ENCODE data around the gene L1CAM. TPM values are rescaled to one million over a fixed set of nuclear protein-coding genes. Genes with fewer than 3 reads are reported as not detected.

The L1CAM gene
- total and polyA plus RNA-seq, 12 donors = 1.1 to 5.6 (median 2.7) TPM

DNA sequence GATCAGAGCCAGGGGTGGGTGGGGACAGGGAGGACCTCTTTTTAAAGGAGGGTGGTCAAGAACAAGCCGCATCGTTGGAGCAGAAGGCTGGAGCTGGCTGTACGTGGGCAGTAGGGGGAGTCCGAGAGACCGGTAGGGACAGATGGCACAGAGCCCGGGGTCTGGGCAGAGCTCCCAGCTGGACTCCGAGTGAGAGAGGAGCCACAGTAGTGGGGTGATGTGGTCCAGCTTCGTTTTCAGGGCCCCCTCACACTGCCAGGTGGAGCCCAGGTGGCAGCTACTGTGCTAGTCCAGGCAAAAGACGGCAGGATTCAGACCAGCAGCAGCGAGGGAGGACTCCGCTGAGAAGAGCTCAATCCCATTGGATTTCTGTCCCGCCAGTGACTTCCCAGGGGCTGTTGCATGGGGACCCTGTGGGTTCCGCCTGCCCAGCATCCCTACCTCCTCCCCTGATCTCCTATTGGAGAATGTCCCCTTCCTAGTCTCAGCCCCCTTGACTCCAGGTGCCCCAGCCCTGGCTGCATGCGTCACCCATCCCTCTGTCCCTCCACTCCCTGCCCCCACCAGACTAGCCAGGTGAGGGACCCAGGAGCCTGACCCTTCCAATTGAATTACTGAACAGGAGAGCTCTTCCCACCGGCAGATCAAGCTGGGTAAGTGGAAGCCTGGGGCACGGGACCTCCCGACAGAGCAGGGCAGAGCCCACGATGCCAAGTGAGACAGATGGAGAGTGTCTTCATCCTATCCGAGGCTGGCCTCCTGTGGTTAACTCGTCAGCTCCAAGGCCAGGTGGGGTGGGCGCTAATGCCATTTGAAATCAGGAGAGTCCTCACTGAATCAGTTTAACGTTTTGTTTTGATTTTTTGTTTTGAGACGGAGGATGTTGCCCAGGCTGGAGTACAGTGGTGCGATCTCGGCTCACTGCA, 37.2 kb upstream of the L1CAM start:
- Histone ChIP-seq H3K27me3 (peaks cover 0 to 80% (median 0%) of the 10 kb centered on the region in 7 donors), H3K4me1 (peaks cover 0 to 69% (median 42%) of the 10 kb centered on the region in 9 donors), H3K9me3 (no peaks in the 10 kb centered on the region), H3K27ac (peak overlapping the region in 8 of 10 donors; percentile 30 to 99 (median 97)), H3K36me3 (peaks cover 0 to 14% (median 0%) of the 10 kb centered on the region in 9 donors), H3K4me3 (peak overlapping the region in 2 of 10 donors; percentile 15 to 71)
- peak in 7 of 8 donors; percentile 38 to 74 (median 70) for ATAC-seq
- TF ChIP-seq, protein P1, sequence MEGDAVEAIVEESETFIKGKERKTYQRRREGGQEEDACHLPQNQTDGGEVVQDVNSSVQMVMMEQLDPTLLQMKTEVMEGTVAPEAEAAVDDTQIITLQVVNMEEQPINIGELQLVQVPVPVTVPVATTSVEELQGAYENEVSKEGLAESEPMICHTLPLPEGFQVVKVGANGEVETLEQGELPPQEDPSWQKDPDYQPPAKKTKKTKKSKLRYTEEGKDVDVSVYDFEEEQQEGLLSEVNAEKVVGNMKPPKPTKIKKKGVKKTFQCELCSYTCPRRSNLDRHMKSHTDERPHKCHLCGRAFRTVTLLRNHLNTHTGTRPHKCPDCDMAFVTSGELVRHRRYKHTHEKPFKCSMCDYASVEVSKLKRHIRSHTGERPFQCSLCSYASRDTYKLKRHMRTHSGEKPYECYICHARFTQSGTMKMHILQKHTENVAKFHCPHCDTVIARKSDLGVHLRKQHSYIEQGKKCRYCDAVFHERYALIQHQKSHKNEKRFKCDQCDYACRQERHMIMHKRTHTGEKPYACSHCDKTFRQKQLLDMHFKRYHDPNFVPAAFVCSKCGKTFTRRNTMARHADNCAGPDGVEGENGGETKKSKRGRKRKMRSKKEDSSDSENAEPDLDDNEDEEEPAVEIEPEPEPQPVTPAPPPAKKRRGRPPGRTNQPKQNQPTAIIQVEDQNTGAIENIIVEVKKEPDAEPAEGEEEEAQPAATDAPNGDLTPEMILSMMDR (IDR thresholded peaks at IDR 0.05) = peak in 8 of 9 donors; percentile 36 to 65 (median 58)
- intact Hi-C loops (cut with DNase I) = loop anchor here in 5 of 10 donors (2.0 to 10.0 kb wide), 3 partner anchors 26 to 128 kb away; partner anchors contain the start of genes IDH3G (in 3 of the 5) and SSR4 (in 3 of the 5)
- 50 to 52% methylated on average over 19 to 25 of the region's 25 CpGs for WGBS, 2 donors
- peak; percentile 78 to 82 for DNase-seq

DNA sequence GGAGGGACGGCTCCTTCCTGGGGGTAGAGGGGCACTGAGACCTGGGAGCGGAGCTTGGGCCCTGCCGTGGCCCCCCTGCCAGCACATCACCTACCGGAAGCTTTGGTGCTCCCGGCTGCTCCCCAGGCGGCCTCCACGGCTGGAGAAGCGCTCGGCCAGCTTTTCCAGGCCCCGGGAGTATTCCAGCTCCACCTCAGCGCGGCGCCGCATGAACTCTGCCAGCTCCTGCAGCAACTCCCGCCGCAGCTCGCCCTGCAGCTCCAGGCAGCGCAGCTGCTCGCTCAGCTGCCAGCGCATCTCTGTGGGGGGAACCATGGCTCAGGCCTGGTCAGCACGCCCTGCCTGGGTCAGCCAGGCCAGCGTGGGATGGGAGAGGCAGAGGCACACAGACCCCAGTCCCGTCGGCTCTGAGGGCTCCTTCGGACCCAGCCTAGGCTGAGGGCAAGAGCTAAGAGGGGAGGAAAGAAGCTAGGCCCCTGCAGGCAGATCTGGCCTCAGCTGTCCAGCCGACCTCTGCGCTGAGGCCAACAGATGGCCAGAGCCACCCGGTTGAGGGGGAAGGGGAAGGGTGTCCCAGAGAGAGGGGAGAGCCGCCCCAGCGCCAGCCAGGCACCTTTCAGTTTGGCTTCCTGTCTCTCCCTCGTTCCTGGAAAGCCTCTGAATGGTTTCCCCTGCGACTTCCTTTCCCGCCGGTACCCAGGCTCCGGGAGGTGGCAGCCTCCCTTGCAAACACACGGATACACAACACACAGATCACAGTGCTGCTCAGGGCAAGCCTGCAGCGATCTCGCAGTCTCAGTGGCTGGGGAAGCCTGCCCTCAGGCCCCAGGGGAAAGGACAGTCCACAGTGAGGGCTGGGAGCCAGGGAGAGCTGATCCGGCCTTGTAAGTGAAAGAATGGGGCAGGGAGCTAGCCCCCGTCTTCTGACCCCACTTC, 35.8 kb upstream of the L1CAM start:
- H3K36me3 ChIP-seq = peaks cover 0 to 28% (median 0%) of the 10 kb centered on the region in 9 donors
- TF ChIP-seq, protein P1 (IDR thresholded peaks at IDR 0.05) = no peak
- DNase-seq (no peak), ATAC-seq (peak in 6 of 8 donors; percentile 3 to 24 (median 8))
- H3K4me1 ChIP-seq = peaks cover 0 to 59% (median 34%) of the 10 kb centered on the region in 9 donors
- no peaks in the 10 kb centered on the region for H3K9me3 ChIP-seq
- peaks cover 0 to 92% (median 0%) of the 10 kb centered on the region in 7 donors for H3K27me3 ChIP-seq
- H3K27ac ChIP-seq = peak overlapping the region in 9 of 10 donors; percentile 12 to 99 (median 39)
- intact Hi-C loops (cut with DNase I) = loop anchor here in 5 of 10 donors (2.0 to 10.0 kb wide), 3 partner anchors 27 to 127 kb away; partner anchors contain the start of genes IDH3G (in 3 of the 5) and SSR4 (in 3 of the 5)
- H3K4me3 ChIP-seq = peak overlapping the region in 6 of 10 donors; percentile 2 to 71 (median 28)
- WGBS, 2 donors = 41 to 44% methylated on average over 24 to 38 of the region's 40 CpGs

- peak overlapping the region in 6 of 10 donors; percentile 34 to 99 (median 42) for H3K27ac ChIP-seq
- H3K4me1 ChIP-seq = peaks cover 0 to 53% (median 29%) of the 10 kb centered on the region in 9 donors
- intact Hi-C loops (cut with DNase I) = loop anchor here in 4 of 10 donors (10.0 kb wide), 2 partner anchors 106 to 126 kb away; partner anchors contain the start of genes IDH3G (in 3 of the 4) and SSR4 (in 3 of the 4)
- H3K4me3 ChIP-seq = peak overlapping the region in 6 of 10 donors; percentile 2 to 71 (median 28)
- peaks cover 0 to 34% (median 0%) of the 10 kb centered on the region in 9 donors for H3K36me3 ChIP-seq
- no peaks in the 10 kb centered on the region for H3K9me3 ChIP-seq
- ATAC-seq (no peak), DNase-seq (no peak)
- WGBS, 2 donors = 66 to 85% methylated on average over 9 to 16 of the region's 16 CpGs
- TF ChIP-seq, protein P1 (IDR thresholded peaks at IDR 0.05) = no peak
- H3K27me3 ChIP-seq = peaks cover 0 to 93% (median 0%) of the 10 kb centered on the region in 7 donors
Observed at GRCh38 chrX:153921070-153921469, 35.1 kb upstream of the L1CAM start.

Measured in heart right ventricle (tissue), 16 donors.